PC-3 (cell line): Measurements from ENCODE around the gene RRBP1.

Experiments
- CTCF ChIP-seq: fragments of 300-600 bp; sonication (generic); conservative IDR thresholded peaks from 2 replicates; pipeline ENCODE4 v1.5.1; 2017; ENCODE audit warnings: antibody characterized with exemption, low read depth, mild to moderate bottlenecking, low read length
- EZH2 ChIP-seq: fragments of 300-600 bp; sonication (generic); IDR thresholded peaks from one replicate; pipeline ENCODE4 v1.6.1; 2017; ENCODE audit warnings: antibody characterized with exemption, mild to moderate bottlenecking, low read length; ENCODE audit not compliant: unreplicated experiment
- EZH2phosphoT487 ChIP-seq: fragments of 300-600 bp; sonication (generic); IDR thresholded peaks from 2 replicates; pipeline ENCODE4 v1.6.1; 2018; ENCODE audit warnings: mild to moderate bottlenecking, antibody characterized with exemption, low read length, borderline replicate concordance

GRCh38 chr20:17676378-17676759 is 5.7 kb downstream of the RRBP1 start:
- TF ChIP-seq EZH2phosphoT487 (no peak), CTCF (no peak), EZH2 (no peak)
